ENCODE data around the gene DALRD3.
"Not testable (repeated sequence)": the region's sequence is repeated elsewhere in the genome, so short reads cannot be mapped to it uniquely, and the experiment has no call there.

Gene DALRD3

GRCh38 chr3:49021213-49021812 lies 2.9 kb upstream of the DALRD3 start:
- DNase-seq = peak; percentile 100

- peak; percentile 63 for DNase-seq
Measured at GRCh38 chr3:49020330-49021212, 2.2 kb upstream of the DALRD3 start.

- DNase-seq = no peak
Measured at GRCh38 chr3:49019941-49020329, 1.6 kb upstream of the DALRD3 start.

GRCh38 chr3:49018707-49019006 lies 277 bp upstream of the DALRD3 start:
- DNase-seq = no peak

GRCh38 chr3:49017229-49017970 lies 980 bp downstream of the DALRD3 start:
- DNase-seq = no peak

GRCh38 chr3:49016414-49017228 lies 1.8 kb downstream of the DALRD3 start:
- DNase-seq = no peak

- no peak for DNase-seq
Measured at GRCh38 chr3:49015765-49016164, 2.6 kb downstream of the DALRD3 start.

- no peak for DNase-seq
Measured at GRCh38 chr3:49015072-49015471, 3.3 kb downstream of the DALRD3 start.

- peak; percentile 66 for DNase-seq
Measured at GRCh38 chr3:49013738-49014660, 4.4 kb downstream of the DALRD3 start.

GRCh38 chr3:49013113-49013737 lies 5.2 kb downstream of the DALRD3 start:
- no peak for DNase-seq

GRCh38 chr3:49012441-49013017 lies 5.9 kb downstream of the DALRD3 start:
- no peak for DNase-seq

- no peak for DNase-seq
Measured at GRCh38 chr3:49009396-49009795, 9.0 kb downstream of the DALRD3 start.

GRCh38 chr3:49008627-49009026 lies 9.8 kb downstream of the DALRD3 start:
- not testable (repeated sequence) for DNase-seq

- peak; percentile 95 for DNase-seq
Measured at GRCh38 chr3:49007771-49008528, 10.4 kb downstream of the DALRD3 start.

- peak; percentile 99 for DNase-seq
Measured at GRCh38 chr3:49007068-49007770, 11.2 kb downstream of the DALRD3 start, which contains the start of gene WDR6. Gene WDR6 (plus strand): TSS chr3:49007391. CDS start chr3:49007432, 41 bp downstream.

- DNase-seq = no peak
Measured at GRCh38 chr3:49006408-49007067, 11.8 kb downstream of the DALRD3 start.

- DNase-seq = no peak
Measured at GRCh38 chr3:49005998-49006397, 12.4 kb downstream of the DALRD3 start.

- no peak for DNase-seq
Measured at GRCh38 chr3:49005303-49005680, 13.1 kb downstream of the DALRD3 start.
